ENCODE results near the gene FAM98B. TPM values are rescaled to one million over a fixed set of nuclear protein-coding genes. Genes with fewer than 3 reads are reported as not detected.
"Not testable (repeated sequence)": the region's sequence is repeated elsewhere in the genome, so short reads cannot be mapped to it uniquely, and the experiment has no call there.

The FAM98B gene
- polyA plus RNA-seq (ENCODE audit: insufficient read depth in 1 of 5, insufficient read length in 5 of 5, low replicate concordance in 1 of 5) = 10 to 100 TPM; 48.3 to 77.6 (median 55.2) TPM
- long read RNA-seq, donor 1, full-length matches to known transcripts = 6 of 6 reads
- long read RNA-seq, donor 1, partial matches to known transcripts = 0 of 6 reads
- long read RNA-seq, donor 1, other reads (novel, unspliced or antisense) = 0 of 6 reads
- long read RNA-seq, donor 2 = 0 reads
- long read RNA-seq, donor 3, full-length matches to known transcripts = 7 of 7 reads
- long read RNA-seq, donor 3, partial matches to known transcripts = 0 of 7 reads
- long read RNA-seq, donor 3, other reads (novel, unspliced or antisense) = 0 of 7 reads
- long read RNA-seq, donor 4, full-length matches to known transcripts = 4 of 4 reads
- long read RNA-seq, donor 4, partial matches to known transcripts = 0 of 4 reads
- long read RNA-seq, donor 4, other reads (novel, unspliced or antisense) = 0 of 4 reads
- long read RNA-seq, donor 5, full-length matches to known transcripts = 9 of 9 reads
- long read RNA-seq, donor 5, partial matches to known transcripts = 0 of 9 reads
- long read RNA-seq, donor 5, other reads (novel, unspliced or antisense) = 0 of 9 reads
- long read RNA-seq, donor 6, full-length matches to known transcripts = 8 of 8 reads
- long read RNA-seq, donor 6, partial matches to known transcripts = 0 of 8 reads
- long read RNA-seq, donor 6, other reads (novel, unspliced or antisense) = 0 of 8 reads
- long read RNA-seq, donor 7, full-length matches to known transcripts = 8 of 15 reads
- long read RNA-seq, donor 7, partial matches to known transcripts = 7 of 15 reads
- long read RNA-seq, donor 7, other reads (novel, unspliced or antisense) = 0 of 15 reads
- long read RNA-seq, donor 8, partial matches to known transcripts = 0 of 2 reads
- long read RNA-seq, donor 8, other reads (novel, unspliced or antisense) = 0 of 2 reads

DNA sequence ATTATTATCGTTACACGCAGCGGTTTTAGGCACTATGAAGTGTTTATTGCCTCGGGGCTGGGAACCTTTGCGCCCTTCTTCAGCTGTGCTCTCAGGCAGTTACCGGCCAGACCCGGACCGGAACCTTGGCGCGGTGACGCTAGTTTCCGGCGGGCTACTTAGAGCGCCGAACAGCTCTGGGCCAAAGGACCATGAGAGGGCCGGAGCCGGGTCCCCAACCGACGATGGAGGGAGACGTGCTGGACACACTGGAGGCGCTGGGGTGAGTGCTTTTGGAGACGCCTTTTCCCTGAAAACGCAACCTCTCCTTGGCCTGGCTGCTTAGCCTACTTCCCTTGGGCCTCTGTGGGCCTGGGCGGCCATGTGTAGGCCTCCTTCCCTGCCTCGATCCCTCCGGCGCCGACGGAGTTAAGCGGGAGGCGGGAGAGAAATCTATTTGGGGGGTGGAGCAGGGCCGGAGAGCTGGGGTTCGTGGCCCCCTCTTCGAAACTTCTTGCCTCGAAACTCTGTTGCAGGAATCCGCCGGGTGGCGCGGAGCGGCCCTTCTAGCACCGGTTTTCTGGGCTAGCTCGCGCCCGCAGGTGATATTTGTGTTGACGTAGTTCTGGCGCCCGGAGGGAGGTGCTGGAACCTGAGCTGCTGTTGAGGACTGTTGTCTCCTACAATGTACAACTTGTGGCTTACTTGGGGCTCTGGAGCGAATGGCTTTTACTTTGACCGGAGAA lies at the start of gene FAM98B:
FAM98B (plus strand) TSS at position 157 of the 725 bp plus-strand sequence; CDS start at position 192, 35 bp downstream.
- DNase-seq = peak; percentile 90

DNA sequence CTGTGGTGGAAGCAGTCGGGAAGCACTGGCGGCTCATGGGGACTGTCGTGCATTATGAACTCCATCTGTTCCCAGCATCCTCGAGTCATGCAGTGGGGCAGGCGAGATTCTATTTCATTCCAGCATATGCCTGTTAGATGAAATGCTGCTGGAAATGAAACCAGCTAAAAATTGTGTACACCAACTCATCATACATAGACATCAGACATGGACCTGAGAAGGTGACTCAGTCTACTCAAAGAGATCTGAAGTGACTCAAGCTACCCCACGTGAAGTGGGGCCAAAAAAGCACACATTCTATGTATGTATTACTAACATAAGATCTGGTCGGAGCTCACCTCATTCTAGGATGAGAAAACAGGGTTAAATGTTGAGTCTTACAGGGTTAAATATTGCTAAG lies 47.5 kb upstream of the FAM98B start:
- DNase-seq = no peak

DNA sequence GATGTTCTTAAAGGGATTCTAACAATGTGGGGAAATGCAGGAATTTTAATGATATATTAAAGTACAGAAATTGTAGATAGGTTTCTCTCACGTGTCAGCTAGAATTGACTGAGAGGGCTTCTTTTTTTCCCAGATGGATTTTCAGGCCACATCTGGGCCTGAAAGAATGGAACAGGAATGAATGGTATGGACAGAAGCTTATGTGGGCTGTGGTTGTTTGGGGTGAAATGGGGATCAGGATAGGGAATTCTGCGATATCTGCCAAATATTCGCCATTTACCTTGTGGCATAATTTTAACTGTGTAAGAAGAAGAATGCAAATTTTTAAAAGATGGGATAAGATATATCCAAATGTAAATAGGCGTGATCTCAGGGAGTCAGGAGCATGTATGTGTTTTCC lies 45.4 kb upstream of the FAM98B start:
- no peak for DNase-seq

GRCh38 chr15:38411902-38412301 lies 42.0 kb upstream of the FAM98B start:
- DNase-seq = peak; percentile 25 to 28

- DNase-seq = no peak
These were observed 41.5 kb upstream of the FAM98B start for GRCh38 chr15:38412466-38412865.

GRCh38 chr15:38414357-38414756 lies 39.6 kb upstream of the FAM98B start:
- DNase-seq = peak; percentile 42 to 57

- no peak for DNase-seq
These were observed 32.7 kb upstream of the FAM98B start for GRCh38 chr15:38421069-38421690.

DNA sequence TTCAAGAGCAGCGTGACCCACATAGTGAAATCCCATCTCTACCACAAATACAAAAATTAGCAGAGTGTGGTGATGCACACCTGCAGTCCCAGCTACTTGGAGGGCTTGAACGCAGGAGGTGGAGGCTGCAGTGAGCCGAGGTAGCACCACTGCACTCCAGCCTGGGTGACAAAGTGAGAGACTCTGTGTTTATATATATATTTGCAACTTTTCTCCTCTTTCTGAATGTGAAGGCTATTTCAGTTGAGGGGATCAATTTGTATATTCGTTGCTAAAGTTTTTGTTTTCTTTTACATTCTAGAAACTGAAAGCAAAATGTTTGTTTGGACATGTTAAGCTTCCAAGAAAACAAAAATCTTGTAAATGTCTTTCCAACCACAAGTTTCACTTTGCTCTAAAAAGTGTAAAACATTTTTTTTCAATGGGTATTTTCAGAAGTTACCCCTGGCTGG lies 29.8 kb upstream of the FAM98B start:
- DNase-seq = no peak

GRCh38 chr15:38425269-38425668 lies 28.7 kb upstream of the FAM98B start:
- no peak for DNase-seq

DNA sequence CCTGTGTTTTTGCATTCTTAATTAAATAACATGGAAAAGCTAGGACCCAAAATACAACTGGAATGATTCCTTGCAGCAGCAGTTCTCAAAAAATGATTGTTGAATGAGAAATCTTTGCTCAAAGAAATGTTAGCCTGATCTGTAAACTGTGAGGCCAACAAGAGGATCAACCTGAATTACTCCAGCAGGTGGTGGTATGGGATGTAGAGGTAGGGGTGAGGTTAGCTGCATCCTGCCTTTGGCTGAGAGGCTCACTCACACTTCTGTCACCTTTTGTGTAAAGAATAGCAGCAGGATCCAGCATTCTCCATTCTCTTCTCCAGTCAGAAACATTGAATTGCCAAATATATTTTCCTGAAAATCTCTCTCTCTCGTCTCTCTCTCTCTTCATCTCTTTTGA lies 26.5 kb upstream of the FAM98B start:
- DNase-seq = no peak

GRCh38 chr15:38430106-38430760 lies 23.7 kb upstream of the FAM98B start:
- DNase-seq = no peak

DNA sequence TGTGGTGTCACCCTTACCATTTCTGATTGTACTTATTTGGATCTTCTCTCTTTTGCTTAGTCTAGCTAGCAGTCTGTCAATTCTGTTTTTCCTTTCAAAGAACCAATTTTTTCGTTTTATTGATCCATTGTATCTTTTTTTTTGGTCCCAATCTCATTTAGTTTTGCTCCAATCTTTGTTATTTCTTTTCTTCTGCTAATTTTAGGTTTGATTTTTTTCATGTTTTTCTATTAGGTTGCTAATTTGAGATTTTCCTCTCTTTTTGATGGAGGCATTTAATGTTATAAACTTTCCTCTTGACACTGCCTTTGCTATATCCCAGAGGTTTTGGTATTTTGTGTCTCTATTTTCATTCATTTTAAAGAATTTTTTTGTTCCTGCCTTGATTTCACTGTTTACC lies 16.9 kb upstream of the FAM98B start:
- DNase-seq = no peak

DNA sequence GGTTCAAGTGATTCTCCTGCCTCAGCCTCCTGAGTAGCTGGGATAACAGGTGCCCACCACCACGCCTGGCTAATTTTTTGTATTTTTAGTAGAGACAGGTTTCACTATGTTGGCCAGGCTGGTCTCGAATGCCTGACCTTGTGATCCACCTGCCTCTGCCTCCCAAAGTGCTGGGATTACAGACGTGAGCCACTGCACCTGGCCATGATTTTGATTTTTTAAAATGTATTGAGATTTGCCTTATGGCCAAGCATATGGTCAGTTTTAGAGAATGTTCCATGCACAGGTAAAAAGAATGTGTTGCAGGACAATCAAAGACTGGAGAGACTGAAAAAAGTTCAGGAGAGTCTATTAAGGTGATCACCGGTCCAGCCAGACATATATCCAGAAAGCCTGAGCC lies 16.3 kb upstream of the FAM98B start:
- not testable (repeated sequence) for DNase-seq

DNA sequence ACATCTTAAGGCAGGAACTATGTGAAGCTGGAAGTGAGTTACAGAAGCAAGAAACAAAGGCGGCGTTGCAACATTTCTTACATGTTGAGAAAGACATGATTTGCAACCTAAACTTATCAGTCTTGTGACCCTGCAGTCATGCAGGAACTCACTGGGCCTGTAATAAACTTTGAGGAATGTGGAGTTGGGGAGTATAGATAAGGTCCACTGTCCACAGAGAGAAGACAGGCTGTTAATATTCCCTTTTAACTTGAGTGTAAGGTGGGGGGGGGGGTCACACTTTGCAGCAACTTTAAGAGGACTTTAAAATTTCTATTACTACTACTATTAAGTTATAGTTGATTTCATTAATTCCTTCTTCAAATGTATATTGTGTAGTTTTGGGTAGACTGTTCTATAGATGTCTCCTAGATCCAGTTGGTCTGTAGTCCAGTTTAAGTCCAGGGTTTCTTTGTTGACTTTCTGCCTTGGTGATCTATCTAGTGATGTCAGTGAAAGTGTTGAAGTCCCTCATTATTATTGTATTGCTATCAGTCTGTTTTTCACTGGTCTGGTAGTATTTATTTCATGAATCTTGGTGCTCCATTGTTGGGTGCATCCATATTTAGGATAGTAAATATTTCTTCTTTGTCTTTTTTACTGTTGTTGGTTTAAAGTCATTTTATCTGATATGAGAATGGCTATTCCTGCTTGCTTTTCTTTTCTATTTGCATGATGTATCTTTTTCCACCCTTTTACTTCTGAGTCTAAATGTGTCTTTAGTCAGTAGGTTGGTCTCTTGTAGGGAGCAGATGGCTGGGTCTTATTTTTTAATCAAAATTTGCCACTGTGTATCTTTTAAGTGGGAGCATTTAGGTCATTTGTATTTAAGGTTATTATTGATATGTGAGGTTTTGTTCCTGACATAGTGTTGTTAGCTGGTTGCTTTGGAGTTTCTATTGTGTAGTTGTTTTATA lies 15.6 kb upstream of the FAM98B start:
- no peak for DNase-seq

- DNase-seq = peak; percentile 27 to 45
These were observed 13.4 kb upstream of the FAM98B start for GRCh38 chr15:38440353-38441129.

- no peak for DNase-seq
These were observed 12.8 kb upstream of the FAM98B start for GRCh38 chr15:38441130-38441519.

GRCh38 chr15:38454696-38455090 lies 766 bp downstream of the FAM98B start:
- no peak for DNase-seq

- peak in 1 of 2 donors; percentile 5 for DNase-seq
These were observed 1.2 kb downstream of the FAM98B start for GRCh38 chr15:38455092-38455491.

DNA sequence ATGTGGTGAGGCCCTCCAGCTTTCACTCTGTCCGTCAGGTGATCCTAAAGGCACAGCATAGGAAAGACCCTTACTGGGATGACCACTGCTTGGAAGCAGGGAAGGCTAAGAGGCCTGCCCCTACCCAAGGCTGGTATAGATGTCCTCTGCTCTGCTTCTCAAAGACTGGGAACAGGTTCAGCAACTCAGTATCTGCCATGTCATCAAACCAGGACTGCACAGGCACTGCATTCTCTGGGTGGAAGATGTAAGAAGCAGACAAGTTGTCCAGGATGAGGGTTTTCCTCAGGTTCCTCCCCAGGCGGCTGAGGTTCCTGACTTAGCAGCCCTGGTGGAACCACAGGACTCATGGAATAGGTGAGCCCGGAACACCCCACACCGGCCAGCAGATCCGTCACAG lies 4.7 kb downstream of the FAM98B start:
- no peak for DNase-seq
